Fibroblast of the conjunctiva (primary cell): ENCODE results near the gene SAMMSON.

Experiments
- DNase-seq: peaks from one replicate; pipeline ENCODE4 v3.0.0-alpha.2; 2010; ENCODE audit warnings: low read depth

Gene SAMMSON

DNA sequence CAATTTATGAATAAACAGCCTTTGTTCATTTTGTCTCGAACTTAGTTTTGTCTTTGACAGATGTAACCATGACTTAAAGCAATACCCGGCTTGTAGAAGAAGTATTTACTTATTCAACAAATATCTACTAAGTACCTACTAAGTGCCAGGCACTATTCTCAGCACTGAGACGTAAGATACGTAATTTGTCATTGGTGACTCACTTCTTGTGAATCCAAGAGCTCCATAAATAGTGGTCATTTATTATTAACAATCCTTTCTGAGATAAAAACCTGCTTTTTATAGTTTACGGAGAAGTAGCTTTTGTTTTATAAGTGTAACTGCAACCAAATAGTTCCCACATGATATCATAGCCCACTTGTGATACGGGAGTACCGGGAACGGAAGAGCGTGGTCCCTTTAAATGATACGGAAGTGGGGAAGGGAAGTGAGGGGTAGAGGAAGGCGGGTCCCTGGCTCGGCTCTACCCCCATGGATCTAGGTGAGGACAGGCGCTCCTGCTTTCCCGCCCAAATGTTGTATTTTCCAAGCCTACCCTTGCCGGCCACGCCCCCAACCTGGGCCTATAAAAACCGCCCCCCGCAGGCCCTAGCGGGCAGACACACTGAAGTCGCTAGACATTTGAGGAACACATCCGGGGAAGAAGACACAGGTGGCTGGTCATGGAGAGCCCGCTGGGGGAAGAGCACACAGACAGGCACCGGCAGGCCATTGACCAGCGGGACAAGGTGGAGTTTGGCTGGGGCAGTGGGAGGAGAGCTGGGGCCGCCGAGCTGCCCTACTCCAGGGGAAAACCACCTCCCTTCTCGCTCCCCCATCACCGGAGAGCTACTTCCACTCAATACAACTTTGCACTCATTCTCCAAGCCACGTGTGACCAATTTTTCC, at the start of gene SAMMSON:
Gene SAMMSON, plus strand, starts transcription at position 594 of the 888 bp plus-strand sequence.
- DNase-seq: no peak

DNA sequence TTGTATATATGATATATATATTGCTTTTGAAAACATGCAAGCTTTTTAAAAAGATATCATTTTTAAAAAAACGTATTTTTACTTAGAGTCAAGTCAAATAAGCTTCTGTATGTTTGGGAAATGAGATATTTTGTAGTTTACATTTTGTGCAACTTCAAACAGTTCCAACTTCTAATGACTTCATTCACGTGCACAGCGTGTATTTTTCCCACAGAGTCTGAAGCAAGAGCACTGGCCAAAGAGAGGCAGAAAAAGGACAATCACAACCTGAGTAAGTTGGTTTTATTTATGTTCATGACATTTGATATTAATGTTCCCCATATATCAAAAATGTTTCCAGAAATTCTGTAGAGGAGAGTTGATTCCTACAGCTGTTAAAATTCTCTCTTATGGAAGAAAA, 47.9 kb upstream of the SAMMSON start:
- no peak for DNase-seq

DNA sequence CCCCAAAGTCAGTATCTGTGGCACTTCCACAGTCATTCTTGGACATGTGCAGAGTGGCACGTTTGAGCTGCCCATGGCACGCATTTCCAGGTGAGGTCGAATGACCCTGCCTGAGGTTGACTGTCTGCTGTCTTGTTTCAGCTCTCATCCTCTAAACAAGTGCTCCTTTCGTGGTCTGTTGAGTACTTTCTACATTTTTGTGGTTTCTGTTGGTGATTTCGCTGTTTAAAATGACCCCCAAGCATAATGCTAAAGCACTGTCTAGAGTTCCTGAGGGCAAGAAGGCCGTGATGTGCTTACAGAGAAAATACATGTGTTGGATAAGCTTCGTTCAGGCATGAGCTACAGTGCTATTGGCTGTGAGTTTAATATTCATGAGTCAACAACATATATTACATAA, 40.0 kb upstream of the SAMMSON start:
- DNase-seq: no peak

DNA sequence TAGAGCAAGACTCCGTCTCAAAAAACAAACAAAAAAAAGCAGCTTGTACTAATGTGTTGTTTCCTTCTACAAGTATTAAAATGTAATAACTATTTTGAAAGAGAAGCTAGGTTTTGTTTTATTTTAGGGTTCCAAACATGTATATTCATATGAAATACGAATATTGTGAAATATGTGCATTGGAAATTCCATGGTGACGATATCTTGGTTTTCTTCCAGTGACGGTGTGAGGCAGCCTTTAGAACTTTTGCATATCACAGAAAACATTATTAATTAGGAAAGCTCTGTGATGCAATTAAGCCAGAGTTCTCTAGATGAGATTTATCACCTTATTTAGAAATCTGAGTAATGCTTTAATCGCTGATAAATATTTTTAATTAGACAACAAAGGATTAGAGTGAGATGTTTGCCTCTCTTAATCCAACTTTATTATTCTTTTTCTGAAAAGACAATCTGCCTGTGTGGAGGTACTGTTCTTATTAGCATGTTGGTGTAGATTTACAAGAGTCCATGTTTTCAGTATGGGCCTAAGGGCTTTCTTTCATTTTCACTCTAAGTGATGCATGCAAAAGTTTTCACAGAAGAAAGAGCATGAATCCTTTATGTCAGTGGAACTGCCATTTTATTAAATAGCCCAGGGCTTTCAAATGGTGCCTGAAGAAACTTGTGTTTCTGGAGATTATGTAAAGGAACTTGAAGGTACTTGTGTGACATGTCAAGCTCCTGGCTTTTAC, 37.7 kb upstream of the SAMMSON start:
- DNase-seq: no peak

DNA sequence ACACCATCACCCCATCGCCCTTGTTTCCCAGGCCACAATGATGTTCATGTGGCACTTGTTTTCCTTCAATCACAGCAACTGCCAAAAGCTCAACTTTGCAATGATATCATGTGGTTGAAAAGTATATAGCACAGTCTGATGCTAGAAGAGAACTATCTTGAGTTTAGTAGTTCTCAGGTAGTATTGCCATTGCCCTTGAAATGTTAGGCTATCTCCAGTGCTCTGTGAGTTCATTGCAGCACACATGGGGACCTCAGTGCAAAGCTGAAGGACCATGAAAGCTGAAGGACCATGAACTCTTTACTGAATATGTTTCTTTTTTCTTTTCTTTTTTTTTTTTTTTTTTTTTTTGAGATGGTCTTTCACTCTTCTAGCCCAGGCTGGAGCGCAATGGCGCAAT, 35.9 kb upstream of the SAMMSON start:
- no peak for DNase-seq

DNA sequence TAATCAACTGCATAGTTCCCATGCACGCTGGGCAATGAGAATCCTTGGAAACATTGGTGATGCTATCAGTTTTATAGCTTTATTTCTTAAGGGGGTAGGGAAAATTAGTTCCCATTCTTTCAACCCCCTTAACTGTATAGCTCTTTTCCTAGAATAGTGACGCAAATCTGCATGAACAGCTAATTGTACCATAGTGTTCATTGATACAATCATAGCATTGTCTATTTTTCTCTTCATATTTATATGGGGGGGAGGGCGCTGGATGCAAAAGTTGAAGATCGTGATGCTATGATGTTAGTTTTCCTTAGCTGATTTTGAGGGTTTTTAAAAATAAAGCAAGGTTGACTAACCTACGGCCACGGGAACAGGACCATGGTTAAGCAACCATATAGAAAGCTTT, 32.4 kb upstream of the SAMMSON start:
- no peak for DNase-seq

DNA sequence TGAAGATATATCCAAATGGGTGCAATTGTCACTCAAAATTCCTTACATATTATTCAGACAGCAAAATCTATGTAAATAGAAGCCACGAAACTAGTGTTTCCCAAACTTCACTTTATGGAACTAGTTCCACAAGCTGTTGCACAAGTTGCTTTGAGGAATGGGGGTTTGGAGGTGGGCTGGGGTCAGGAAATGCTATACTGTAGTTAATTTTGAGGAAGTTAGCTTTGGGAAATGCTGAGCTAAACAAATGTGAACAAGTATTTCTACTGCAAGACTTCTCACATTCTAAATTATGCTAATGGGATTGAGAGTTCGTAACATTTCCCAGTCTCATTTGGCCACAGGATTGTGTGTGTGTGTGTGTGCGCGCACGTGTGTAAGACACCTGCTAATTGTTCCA, 28.7 kb upstream of the SAMMSON start:
- DNase-seq: no peak

DNA sequence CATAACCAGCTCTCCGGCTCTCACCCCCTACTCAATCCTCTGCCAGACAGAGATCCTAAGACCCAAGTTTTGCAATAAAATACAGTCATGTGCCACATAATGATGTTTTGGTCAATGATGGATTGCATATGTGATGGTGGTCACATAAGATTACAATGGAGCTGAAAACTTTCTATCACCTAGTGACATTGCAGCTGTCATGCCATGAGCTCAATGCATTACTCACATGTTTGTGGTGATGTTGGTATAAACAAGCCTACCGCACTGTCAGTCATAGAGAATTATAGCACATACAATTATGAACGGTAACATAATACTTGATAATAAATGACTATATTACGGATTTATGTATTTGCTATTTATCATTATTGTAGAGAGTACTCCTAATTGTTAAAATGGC, 26.9 kb upstream of the SAMMSON start:
- no peak for DNase-seq

DNA sequence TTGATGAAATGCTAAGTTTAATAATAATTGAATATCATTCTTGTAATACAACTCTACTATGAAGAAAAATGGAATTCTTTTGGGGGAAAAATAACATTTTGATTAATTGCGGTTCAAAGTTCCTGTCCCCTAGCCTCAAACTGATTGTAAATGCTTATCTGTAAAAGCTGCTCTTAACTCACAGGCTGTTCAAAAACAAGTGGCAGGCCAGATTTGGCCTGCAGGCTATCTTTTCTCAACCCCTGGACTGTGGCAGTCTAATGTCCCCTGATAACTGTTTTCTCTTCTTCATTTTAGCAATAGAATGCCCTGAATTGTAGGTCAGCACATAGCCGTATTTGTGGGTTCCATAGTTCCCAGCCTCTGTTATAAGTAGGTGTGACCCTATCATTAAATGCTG, 23.5 kb upstream of the SAMMSON start:
- no peak for DNase-seq

DNA sequence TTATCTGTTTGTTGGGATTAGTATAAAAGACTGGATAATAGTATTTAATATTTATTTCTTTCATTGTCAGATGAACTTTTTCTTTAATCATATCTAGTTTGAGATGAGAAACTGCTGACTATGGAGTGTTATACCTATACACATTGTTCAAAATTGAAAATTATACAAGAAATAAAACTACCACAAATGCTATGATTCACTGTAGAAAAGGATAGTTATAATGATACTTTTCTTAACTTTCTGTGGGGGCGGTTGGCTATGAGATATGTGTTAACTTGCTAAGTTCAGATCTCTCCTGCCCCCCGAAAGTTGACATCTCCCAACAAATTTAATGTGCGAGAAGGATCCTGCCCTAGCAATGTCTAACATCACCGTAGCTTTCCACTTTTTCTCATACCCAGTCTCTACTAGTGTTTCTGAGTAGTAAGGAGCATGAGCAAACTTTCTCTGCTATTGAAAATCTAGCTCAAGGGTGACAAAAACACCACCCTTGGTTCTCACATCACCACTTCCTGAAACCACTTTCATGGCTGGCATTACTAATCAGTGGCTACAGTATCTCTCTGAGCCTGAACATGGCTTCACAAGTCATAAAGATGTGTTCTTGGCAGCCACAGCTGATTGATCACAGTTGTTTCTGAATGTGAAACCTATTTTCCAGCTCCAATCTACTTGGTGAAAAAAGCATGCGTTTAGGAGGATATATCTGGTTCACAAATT, 15.8 kb upstream of the SAMMSON start:
- no peak for DNase-seq

DNA sequence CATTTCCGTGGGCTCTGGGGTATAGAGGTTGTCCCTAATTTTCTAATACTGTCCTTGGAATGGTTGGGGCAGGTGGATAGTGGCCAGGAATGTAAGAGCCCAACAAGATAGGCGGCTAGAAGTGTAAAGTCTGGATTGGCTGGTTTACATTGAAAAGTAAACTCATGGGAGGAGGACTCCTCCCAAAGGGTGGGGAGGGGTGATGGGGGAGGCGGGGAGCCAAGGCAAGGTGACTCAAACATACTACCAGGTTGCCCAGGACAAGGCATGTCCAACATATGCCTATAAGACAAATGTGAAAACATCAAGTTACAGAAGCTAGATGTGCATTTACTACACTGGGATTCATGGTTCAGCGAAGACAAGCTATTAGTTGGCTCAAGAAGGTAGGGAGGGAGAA, 14.3 kb upstream of the SAMMSON start:
- DNase-seq: no peak

DNA sequence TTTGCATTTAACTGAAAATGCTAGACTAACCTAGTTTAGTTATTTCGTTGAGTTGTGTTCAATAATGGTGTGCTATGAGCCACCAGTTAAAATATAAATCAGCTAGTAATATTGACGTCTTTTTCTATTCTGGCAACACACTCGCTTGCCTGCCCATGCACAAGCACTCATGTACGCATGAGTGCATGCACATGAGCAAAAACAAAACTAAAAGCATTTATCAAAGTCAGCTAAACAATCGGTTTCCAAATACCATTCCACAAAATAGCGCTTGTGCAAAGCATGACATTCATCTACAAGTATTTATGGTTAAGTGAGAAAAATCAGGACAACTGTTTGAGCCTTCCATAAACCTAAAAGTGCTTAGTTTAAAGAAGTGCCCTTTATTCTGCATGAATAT, 13.1 kb upstream of the SAMMSON start:
- no peak for DNase-seq

DNA sequence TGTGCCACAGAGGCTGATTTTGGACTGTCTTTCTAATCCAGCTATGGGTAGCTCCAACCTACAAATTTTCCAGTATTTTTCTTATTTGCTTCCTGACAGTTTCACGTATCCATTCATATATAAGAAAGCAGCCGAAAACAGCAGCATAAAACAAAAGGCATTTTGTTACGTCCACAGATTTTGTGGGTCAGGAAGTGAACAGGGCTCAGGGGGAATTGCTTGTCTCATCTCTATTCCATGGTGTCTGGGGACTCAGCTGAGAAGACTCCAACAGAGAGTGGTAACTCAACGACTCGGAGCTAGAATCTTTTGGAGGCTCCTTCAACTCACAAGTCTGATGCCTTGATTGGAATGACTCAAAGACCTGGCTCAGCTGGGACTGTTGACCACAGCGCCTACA, 11.7 kb upstream of the SAMMSON start:
- no peak for DNase-seq

DNA sequence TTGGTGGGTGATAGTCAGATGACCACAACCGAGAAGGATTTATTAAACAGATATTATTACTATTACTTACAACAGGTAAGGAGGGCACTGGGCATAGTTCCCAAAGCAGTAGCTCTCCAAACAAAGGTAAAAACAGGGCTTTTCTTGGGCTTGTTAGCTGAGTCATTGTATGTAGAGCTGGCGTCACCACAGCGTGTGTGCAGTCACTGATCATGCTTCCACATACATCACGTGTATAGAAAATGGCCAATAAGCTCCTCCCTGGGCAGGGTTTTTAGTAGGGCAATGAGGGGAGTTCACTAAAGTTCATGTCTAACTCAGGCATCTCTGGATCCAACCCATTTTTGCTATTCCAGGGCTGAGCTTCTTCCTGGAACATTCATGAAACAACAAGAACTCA, 5.8 kb upstream of the SAMMSON start:
- no peak for DNase-seq

DNA sequence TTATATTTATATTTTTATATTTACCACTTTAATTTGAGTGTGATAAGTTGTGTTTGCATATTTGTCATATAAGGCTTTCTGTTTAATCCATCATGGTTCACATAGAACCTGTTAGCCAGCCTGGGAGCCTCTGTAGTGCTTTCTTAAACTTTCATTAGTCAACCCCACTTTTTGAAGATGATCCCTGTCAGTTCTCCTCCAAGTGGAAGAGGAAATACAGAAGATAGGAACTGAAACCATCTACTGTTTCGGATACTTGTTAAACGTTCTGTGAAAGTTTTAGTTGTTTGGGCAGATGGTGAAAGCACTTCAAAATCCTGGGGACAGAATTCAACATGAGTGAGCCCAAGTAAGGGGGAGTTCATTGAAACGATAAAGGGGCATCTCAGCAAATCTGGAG, 4.6 kb upstream of the SAMMSON start:
- DNase-seq: no peak

DNA sequence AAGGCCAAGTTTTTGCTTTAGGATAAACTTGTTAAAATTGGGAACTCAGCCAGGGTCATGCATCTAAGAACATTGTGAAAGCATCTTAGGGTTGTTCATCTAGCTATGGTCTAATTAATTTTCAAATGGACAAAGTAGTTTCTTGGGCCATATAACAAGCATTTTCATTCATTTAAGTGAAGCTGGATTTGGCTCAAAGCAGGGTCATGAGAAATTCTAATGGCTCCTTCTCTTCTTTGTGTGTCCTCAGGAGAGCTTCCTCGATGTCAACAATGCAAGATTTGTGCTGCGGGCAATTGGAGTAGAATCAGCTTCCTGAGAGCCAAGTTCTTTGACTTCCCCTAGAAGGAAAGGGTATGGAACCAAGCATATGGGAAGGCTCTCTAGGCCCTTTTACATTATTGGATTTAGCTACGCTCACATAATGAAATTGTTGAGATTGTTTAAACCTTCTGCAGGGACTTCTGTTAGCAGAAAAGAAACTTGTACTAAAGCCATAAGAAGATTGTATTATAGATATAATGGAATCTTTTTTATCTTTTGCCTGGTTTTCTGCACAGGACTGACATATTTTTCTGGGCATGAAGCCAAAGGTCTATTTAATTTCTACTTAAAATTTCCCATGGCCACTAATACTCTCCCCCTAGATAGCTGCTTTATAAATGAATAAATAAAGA, 1.8 kb upstream of the SAMMSON start:
- no peak for DNase-seq

DNA sequence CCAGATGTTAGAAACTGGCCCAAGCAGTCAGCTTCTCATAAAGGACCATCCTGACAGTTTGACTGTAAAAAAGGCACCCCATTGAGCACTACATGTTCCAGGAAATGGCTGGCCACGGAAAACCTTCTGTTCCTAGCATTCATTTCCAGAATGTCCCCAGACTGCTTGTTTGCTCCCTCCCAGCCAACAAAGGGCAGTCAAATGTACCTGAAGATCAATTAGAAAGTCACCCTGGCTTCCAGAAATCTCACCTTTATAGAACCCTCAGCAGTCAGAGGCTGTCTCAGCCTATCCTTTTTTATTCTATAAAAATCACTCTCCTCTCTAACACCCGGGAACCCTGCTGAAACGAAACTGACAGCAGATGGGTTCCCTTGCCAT, 784 bp upstream of the SAMMSON start:
- no peak for DNase-seq

DNA sequence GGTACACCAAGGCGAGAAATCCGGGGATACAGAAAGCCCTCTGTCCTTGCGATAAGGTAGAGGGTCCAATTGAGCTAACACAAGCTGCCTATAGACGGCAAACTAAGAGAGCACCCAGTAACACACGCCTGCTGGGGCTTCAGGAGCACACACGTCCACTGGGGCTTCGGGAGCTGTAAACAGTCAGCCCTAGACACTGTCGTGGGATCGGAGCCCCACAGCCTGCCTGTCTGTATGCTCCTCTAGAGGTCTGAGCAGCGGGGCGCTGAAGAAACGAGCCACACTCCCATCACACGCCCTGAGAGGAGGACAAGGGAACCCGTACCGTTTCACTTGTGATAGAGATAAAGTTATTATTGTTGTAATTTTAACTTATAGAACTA, 486 bp downstream of the SAMMSON start:
- DNase-seq: no peak

DNA sequence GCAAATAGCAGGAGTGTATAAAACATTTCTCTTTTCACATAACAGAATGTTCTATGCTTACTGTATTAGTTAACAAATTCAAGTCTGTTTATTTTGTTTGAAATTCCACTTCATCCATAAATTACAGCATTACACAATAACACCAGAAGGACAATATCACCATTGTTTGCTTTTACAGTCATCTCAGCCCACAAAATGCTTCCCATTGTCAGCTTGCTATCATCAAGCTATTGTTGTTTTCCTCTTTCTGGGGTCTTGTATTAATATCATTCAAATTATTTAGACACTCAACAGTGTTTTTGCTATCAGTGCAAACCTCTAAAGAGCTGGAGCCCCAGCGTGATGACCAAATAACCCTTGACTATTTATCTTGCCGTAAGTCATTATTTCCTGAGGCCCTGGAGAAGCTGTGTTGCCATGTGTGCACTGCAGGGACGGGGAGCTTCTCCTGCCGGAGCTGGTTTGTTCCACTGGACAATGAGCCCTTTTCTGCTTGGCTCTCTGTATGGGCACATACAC, 1.1 kb downstream of the SAMMSON start:
- DNase-seq: no peak

DNA sequence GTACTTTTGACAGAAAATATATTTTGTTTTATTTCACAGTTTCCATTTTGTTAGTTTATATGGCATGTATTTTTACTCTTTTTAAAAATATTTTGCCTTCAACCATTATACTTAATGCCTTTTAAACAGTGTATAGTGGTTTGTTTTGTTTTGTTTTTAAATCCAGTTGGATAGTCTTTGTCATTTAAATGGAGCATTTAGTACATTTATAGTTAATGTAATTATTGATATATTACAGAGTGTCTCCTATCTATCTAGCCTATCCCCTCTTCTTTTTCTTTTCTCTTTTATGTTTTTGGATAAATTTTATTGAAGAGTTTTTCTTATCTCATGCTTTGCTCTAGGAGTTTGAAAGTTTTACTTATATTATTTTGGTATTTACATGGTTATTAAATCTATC, 3.6 kb downstream of the SAMMSON start:
- no peak for DNase-seq

DNA sequence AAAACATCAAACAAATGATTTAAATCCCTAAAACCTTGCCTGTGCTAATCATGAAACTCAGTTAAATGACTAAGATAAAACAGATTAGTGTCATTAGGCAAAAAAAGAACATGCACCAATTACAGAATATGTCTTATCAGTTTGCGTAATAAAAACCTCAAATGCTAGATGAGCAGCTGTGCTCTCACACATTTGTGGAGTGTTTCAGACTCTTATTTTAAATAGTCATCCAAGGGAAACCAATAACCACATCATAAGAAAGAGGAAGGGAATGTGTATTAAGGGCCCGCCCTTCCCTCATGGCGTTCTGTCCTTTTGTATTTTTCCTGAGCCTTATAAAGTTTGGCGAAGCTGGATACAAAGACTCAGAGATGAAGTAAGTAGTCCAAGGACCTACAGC, 6.6 kb downstream of the SAMMSON start:
- DNase-seq: no peak

DNA sequence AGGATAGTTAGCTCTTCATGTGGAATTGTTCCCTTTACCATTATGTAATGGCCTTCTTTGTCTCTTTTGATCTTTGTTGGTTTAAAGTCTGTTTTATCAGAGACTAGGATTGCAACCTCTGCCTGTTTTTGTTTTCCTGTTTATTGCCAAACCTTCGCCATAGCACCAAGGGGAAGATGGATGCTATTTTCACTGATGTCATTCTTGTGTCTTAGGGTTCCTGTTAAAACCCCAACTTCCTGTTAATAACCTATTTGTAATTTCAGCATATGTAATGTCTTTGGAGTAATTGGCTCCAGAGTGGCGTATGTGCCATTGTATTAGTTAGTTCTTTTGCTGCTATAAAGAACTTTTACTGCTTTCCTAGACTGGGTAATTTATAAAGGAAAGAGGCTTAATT, 10.8 kb downstream of the SAMMSON start:
- DNase-seq: no peak
